22Rv1 (cell line): ENCODE measurements around the gene ZSCAN16.

Experiments
- ZFX ChIP-seq: fragments of 450-650 bp; IDR thresholded peaks from 2 replicates; pipeline ENCODE4 v1.6.1; 2017; ENCODE audit warnings: antibody characterized with exemption, borderline replicate concordance
- TF ChIP-seq, protein P1 (sequence below): fragments of 450-650 bp; IDR thresholded peaks from 2 replicates; pipeline ENCODE4 v1.5.1; 2017; ENCODE audit warnings: mild to moderate bottlenecking

GRCh38 chr6:28167068-28167467 lies 42.7 kb downstream of the ZSCAN16 start:
- TF ChIP-seq, protein P1, sequence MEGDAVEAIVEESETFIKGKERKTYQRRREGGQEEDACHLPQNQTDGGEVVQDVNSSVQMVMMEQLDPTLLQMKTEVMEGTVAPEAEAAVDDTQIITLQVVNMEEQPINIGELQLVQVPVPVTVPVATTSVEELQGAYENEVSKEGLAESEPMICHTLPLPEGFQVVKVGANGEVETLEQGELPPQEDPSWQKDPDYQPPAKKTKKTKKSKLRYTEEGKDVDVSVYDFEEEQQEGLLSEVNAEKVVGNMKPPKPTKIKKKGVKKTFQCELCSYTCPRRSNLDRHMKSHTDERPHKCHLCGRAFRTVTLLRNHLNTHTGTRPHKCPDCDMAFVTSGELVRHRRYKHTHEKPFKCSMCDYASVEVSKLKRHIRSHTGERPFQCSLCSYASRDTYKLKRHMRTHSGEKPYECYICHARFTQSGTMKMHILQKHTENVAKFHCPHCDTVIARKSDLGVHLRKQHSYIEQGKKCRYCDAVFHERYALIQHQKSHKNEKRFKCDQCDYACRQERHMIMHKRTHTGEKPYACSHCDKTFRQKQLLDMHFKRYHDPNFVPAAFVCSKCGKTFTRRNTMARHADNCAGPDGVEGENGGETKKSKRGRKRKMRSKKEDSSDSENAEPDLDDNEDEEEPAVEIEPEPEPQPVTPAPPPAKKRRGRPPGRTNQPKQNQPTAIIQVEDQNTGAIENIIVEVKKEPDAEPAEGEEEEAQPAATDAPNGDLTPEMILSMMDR: no peak
- TF ChIP-seq ZFX: no peak
